WI38 (cell line): ENCODE results near the gene CTDSPL.

ENCODE experiments used
- H3K4me3 ChIP-seq: 2 replicates; pipeline ENCODE4 v1.5.1; 2011; ENCODE audit warnings: low read depth, mild to moderate bottlenecking, control low read depth, low read length
- TF ChIP-seq, protein P1 (sequence below): IDR thresholded peaks from 2 replicates; pipeline ENCODE4 v1.5.1; 2012; ENCODE audit warnings: low read depth, mild to moderate bottlenecking, control low read depth, low read length

The CTDSPL gene

DNA sequence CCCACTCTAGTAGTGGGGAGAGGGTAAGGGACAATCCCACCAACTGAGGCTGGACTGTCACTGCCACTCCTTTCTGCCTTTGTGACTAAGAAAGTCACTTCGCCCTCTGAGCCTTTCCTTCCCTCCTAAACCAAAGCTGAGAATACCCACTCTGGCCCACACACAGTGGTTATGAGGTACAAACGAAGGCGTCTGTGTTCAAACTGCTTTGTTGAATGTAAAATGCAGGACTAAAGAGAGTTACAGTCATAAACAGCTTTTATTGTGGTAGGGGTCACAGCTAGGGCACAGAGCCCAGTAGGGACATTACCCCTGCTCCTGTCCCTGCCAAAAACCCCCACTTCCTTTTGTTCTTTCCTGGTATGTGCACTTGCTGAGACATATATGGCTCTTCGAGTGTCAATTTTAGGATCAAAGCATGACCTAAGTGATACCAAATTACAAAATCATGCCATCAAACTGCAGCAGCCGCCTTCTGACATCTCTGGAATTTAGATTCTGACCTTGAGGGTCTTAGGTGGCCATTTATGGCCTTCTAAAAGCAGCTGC lies 45.1 kb downstream of the CTDSPL start:
- H3K4me3 ChIP-seq, result no peak overlapping the region
- TF ChIP-seq, protein P1, sequence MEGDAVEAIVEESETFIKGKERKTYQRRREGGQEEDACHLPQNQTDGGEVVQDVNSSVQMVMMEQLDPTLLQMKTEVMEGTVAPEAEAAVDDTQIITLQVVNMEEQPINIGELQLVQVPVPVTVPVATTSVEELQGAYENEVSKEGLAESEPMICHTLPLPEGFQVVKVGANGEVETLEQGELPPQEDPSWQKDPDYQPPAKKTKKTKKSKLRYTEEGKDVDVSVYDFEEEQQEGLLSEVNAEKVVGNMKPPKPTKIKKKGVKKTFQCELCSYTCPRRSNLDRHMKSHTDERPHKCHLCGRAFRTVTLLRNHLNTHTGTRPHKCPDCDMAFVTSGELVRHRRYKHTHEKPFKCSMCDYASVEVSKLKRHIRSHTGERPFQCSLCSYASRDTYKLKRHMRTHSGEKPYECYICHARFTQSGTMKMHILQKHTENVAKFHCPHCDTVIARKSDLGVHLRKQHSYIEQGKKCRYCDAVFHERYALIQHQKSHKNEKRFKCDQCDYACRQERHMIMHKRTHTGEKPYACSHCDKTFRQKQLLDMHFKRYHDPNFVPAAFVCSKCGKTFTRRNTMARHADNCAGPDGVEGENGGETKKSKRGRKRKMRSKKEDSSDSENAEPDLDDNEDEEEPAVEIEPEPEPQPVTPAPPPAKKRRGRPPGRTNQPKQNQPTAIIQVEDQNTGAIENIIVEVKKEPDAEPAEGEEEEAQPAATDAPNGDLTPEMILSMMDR, result no peak

DNA sequence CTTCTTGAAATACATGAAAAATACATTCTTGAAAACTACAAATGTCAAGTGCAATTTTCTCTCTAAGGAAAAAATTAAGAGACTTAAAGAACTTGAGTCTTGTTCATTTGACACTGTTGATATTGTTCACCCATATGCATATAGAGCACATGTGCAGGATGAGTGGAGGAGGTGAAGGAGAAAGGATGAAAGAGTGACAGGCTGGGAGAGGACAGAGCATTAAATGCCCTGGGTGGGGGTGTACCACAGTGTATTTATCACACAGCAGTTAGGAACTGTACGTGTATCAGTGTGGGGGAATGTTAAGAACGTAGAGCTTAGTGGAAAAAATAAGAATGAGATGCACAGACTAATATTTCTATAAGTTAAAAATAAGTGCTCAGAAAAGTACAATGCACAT lies 45.7 kb downstream of the CTDSPL start:
- H3K4me3 ChIP-seq, result no peak overlapping the region
- TF ChIP-seq, protein P1, result no peak

DNA sequence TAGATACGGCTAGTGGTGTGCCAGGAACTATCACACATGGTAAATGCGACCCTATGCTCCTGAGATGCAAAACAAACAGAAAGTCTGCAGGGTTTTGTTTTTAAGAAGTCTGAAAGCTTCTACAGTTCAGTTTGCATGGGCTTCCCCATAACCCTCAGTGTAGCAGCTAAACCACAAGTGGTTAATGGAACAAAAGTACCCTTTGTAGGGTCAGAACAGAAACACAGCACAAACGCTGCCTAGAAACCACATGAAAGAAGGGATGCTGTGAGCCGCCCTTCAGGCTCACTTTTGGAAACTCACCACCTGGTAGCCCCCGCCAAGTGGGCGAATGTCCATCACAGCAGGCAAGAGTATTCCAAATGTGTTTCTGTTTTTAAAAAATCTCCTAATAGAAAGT lies 46.2 kb downstream of the CTDSPL start:
- H3K4me3 ChIP-seq, result no peak overlapping the region
- TF ChIP-seq, protein P1, result no peak

DNA sequence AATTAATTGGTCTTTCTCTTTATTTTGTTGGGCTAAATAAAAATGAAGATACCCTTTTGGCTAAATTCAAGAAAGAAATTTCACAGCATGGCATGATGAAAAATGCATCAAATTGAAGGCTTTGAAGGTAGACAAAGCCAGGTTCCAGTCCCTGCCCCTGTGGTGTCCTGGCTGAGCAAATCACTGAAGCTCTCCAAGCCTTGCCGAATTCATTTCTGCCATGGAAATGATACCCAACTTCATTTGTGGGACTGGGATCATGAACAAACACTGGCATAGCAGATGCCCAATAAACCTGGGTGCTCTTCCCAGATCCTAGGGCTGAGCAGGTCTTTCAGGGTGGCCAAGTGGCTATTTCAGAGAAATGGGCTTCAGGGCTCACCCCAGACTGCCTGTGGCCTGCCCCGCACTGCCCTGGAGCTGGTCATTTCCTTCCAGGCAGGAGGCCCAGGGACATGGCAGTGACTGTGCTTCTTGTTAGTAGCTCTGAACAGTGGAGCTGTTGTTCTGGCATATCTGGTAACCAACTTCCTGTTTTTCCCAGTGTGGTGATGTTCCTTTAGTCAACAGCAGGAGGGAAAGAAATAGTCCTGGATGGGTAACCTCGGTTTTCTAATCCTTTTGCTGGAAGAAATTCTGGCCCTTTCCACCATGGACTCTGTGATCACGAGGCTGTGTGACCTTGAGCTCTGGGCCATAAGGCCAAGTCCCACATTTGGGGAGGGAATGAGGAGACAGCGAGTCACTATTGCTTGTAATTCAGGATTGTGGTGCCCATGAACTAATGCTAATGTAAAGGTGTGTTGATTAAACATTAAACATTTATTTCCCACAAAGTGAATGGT lies 47.6 kb downstream of the CTDSPL start:
- H3K4me3 ChIP-seq, result no peak overlapping the region

DNA sequence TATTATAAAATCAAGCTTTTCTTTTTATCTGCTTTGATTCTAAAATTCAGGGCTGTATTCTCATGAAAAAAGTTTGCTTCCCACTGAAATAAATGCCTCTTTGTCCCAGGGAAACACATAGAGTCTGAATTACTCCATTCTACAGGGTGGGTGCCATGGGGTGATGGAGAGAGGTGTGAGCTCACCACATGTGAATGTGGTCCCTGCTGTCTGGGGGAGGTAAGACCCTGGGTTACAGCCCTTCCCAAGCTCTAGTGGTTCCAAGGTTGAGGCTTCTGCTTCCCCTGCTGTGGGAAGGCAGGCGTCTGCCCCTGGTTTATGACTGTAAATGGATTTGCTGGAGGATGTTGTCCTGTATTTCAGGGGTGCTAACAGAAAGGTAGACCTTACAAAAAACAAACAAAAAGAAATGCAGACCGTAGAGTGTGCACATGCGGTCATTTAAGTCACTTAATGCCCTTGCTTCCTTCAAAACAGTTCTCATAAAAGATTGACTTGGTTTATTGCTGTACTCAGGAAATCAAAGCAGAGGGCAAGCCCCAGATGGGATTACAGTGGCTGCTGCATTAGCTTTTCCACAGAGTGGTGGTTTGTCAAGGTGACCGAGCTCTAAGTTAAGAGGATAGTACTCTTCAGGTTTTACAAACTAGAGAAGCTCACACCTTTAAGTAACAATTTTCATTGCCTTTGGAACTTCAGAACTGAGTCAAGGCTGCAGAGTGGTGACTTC lies 49.2 kb downstream of the CTDSPL start:
- H3K4me3 ChIP-seq, result no peak overlapping the region

More for the DNA sequence above, 47.6 kb downstream of the CTDSPL start:
- TF ChIP-seq, protein P1, result no peak

DNA sequence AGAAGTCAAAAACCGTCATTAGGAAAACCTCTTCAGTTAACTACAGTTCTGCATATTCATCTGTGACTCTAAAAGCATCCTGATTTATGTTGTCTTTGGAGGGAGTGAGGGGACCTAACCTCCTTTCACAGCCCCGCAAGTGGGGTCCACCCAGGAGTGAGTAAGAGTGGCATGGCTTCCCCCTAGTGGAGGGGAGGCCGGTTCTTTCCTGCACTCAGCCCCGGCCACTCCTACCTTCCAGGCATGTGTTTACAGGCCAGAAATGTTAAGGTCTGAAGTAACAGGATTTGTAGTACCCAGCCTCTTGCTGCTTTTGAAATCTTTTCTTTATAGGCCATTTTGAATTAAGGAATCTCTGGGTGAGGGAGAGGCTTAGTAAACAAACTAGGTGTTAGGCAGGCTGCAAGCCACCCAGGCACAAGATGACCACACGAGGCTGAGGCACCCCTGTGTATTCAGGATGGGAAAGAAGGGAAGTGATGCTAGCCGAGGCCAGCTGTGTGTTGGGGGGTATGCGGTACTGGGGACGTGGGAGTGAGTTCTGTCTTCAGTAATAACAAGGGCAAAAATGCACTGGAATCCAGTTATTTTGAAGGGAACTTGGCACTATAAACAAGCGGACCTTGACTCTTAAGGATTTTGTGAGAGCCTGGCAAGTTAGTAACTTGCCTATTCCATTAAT lies 50.5 kb downstream of the CTDSPL start:
- TF ChIP-seq, protein P1, result no peak
- H3K4me3 ChIP-seq, result no peak overlapping the region

More for the DNA sequence above, 49.2 kb downstream of the CTDSPL start:
- TF ChIP-seq, protein P1, result no peak
